Fibroblast of skin of abdomen (primary cell): ENCODE data around the gene PTX3.

Source experiments
- DNase-seq: peaks from one replicate; pipeline ENCODE4 v3.0.0-alpha.2; 2013

PTX3 gene

DNA sequence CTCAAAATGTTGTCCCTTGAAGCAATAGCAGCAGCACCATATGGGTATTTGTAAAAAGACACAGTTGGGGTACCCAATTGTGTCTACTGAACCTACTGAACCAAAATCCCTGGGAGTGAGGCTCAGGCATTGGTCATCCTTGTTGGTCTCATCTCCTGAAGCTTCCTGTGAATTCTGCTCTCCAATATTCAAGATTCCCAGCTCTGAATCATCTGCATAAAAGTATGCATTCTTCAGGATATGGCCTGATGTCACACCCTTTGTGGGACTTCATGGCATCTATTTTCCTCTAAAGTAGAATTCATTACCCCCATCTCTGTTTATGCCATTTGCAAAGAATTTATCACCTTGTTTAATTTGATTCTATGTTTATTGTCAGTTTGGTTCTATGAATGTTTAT, 13.3 kb upstream of the PTX3 start:
- peak; percentile 67 for DNase-seq

DNA sequence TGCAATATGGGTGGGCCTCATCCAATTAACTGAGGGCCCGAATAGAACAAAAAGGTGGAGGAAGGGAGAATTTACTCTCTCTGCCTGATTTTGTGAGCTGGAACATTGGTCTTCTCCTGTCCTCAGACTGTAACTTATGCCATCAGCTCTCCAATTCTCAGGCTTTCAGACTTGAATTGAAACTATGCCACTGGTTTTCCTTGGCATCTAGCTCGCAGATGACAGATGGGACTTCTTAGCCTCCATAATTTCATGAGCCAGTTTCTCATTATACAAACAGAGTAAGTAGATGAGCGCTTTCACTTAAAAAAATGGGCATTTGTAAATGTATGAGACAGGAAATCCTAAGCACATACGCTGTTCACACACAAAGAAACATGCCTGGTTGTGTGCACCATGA, 8.7 kb upstream of the PTX3 start:
- no peak for DNase-seq

DNA sequence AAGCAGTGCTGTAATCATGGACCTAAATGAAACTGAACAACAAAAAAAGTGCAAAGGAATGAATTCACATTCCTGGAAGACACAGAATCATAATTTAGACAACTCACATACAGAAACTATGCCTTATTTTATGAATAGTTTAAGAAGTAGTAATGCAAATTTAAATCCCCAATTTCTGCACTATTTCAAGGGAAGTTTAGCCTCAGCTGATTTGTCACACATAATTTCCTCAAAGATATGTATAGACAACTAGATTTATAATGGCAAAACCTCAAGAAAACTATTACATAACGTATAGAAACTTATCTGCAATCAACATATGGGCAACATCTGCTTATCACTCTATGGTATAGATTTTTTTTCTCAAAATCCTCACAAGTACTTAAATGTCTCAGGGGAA, 7.8 kb upstream of the PTX3 start:
- DNase-seq = peak; percentile 63

DNA sequence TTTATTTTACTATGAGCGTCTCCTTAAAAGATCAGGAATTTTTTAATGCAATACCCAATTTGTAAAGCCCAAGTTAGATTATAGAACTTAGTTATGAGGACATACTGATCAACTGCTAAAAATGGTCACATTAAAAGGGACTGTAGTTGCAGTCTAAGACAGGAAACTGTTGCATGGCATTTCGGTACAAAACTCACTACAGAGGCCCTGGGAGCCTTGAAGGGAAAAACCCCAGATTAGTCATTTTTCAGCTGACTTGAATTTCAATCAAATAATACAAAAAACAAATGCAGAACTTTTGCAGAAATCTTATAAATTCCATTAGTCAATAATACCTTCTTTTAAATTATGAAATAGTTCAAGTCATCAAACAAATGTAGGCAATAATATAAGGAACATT, 6.9 kb upstream of the PTX3 start:
- DNase-seq = no peak

- DNase-seq = no peak
Observed at GRCh38 chr3:157438194-157438730, 1.6 kb downstream of the PTX3 start.

DNA sequence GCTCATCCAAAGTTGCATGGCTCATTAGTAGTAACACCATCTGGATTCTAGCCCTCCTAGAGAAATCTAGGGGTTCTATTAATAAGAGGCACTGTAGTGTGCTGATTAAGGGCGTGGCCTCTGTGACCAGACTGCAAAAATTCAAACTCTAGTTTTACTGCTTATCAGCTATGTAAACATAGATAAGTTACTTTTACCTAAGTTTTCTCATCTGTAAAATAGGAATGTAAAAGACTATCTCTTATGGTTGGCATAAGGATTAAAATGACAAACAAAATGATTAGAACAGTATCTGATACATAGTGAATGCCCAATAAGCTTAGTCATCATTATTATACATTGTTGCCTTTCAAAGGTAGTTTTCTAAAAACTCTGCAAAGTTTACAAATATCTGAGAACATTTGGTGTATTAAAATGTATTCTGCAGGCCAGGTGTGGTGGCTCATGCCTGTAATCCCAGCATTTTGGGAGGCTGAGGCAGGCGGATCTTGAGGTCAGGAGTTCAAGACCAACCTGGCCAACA, 4.5 kb downstream of the PTX3 start:
- no peak for DNase-seq

GRCh38 chr3:157442729-157443128, 6.1 kb downstream of the PTX3 start:
- no peak for DNase-seq

GRCh38 chr3:157443905-157444796, 7.5 kb downstream of the PTX3 start:
- DNase-seq = peak; percentile 67

- DNase-seq = no peak
Observed at GRCh38 chr3:157444797-157445184, 8.1 kb downstream of the PTX3 start.

GRCh38 chr3:157445857-157446256, 9.2 kb downstream of the PTX3 start:
- DNase-seq = peak; percentile 68

DNA sequence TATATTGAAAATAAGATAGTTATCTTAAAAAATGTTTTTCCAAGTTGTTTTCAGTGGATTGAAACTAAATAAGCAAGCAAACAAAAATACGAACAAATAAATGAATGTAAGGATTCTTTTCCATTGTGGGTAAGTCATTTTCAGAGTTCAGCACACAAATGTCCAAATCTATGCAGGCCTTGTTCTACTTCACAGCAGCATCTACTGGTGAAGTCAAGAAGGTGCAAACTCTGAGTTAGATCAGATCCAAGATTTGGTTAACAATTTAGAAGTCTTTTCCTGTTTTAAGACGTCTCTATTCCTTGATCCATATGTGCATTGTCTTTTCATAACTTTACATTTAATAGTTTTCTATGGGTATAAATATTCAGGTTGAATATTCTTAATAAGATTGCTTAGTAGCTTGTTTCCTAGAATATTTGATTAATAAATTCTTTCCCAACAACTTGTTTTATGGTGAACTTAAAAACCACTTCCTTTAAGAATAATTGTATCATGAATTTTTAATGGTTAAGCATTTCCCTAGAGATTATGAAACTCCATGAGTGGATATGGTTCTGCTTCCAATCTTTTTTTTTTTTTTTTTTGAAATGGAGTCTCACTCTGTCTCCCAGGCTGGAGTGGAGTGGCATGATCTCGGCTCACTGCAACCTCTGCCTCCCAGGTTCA, 10.5 kb downstream of the PTX3 start:
- DNase-seq = peak; percentile 68

DNA sequence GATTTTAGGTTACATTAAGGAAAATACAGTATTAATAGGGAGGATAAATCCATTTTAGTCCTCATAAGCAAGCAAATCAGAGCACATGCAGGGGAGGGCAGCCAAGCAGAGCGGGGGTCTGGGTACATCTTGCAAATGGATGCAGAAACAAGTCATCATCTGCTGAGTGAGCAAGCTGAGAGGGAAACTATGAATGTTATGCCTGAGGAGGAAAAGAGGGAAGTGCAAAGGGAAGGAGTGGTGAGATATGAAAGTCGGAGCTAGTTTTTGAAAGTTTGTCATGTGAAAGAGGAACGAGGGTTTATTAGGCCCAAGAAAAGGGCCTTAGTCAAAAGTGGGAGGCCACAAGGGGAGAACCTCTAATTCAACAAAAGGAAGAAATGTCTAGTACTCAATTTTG, 15.4 kb downstream of the PTX3 start:
- DNase-seq = no peak

DNA sequence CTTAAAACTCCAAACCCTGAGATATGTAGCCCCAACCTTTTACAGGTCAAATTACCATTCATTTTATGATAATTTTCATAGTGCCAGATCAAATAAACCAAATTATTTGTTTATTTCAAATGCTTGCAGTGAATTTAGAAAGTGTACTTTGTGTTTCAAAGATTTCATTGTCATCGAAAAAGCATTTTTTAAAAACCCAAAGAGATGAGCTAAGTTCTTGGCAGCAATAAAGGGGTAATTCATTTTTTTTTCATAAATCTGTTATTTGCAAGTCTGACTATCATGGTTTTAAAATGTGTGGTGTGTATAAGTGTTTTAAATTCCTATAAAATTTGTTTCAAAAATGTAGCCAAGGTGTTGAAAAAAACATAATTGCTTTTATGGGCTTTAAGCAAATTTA, 17.2 kb downstream of the PTX3 start:
- DNase-seq = no peak

DNA sequence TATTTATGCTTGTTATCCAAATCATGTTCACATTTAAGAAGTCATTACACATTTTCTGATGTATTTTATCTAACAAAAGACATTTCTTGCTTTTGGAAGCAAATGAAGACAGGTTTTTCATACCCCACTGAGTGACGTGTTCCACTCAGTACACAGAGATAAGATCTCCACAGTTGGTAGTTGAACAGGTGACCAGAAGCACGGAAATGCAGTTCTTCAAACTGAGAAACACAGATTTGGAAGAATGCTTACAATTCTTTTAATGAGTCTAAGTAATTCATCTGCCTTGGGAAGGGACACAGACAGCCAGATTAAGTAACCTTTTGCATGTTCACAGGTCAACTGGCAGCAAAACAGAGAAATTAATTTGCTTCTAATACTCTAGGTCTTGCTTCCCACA, 23.1 kb downstream of the PTX3 start:
- DNase-seq = no peak

DNA sequence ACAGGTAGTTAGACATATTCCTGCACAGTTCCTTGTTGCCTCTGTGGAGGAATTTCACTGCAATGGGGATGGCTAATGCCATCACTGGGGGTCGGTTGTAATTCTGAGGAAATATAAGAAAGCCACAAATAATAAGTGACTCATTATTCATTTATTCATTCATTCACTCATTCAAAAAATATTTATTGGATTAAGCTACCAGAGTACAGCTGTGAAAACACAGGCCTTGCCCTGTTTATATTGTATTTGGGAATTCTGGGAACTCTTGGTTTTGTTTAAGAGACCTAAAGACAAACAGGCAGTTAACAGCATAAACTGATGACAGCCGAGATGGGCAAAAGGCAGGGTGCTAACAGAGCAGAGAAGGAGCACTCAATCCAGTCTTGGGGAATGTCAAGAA, 23.6 kb downstream of the PTX3 start:
- peak; percentile 91 for DNase-seq

- no peak for DNase-seq
Observed at GRCh38 chr3:157463816-157464215, 27.2 kb downstream of the PTX3 start.

GRCh38 chr3:157464321-157464720, 27.7 kb downstream of the PTX3 start:
- DNase-seq = no peak

GRCh38 chr3:157465741-157466140, 29.1 kb downstream of the PTX3 start:
- DNase-seq = no peak

- DNase-seq = no peak
Observed at GRCh38 chr3:157467200-157467599, 30.6 kb downstream of the PTX3 start.

GRCh38 chr3:157469561-157470294, 33.1 kb downstream of the PTX3 start:
- DNase-seq = no peak

DNA sequence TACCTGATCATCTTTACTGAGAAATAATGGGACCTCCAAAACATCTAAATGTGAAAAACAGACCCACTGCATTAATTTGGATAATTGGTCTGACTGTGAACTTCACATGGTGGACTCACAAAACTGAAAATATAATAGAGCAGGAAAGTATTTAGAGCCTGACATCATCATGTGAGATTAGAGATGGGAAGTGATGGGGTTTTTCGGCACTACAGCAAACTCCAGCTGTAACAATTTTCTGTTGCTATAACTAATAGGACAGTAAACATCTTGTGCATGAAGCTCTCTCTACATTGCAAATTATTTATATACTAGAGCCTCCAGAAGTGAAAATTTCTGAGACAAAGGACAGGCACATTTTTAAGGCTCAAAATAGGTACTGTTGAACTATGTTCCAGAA, 34.4 kb downstream of the PTX3 start:
- no peak for DNase-seq

DNA sequence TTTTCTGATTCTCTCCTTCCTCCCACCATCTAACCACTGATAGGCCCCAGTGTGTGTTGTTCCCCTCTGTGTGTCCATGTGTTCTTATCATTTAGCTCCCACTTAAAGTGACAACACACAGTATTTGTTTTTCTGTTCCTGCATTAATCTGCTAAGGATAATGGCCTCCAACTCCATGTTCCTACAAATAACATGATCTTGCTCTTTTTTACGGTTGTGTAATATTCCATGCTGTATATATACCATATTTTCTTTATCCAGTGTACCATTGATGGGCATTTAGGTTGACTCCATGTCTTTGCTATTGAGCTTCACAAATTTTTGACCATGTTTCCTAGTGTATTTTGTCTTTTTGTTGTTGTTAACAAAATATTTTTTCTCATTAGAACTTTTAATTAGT, 36.0 kb downstream of the PTX3 start:
- DNase-seq = no peak

- DNase-seq = peak; percentile 68
Observed at GRCh38 chr3:157475921-157476414, 39.3 kb downstream of the PTX3 start.
